IMR-90 (cell line): ENCODE data around the gene RAC2. TPM values are rescaled to one million over a fixed set of nuclear protein-coding genes. Genes with fewer than 3 reads are reported as not detected.

Experiments used
- ATAC-seq: fragments of 200-7000 bp; cut with Tn5 transposase; 2 replicates; pipeline ENCODE4 v1.9.1; 2020; ENCODE audit warnings: low read depth, mild to moderate bottlenecking, moderate library complexity
- BruUV-seq: library from RNA; stranded (reverse); fragments of 400-500 nt; replicated peaks from 2 replicates; lab custom pipeline; 2021; lab: Mats Ljungman, UMichigan
- CTCF ChIA-PET: fragments of 300-600 bp; formaldehyde crosslinking; extraction: SDS; loops from one replicate; lab custom pipeline; 2021; ENCODE audit warnings: antibody characterized with exemption; lab: Yijun Ruan, JAX
- POLR2A ChIA-PET: fragments of 300-600 bp; sonication (Branson Sonifier 250); formaldehyde crosslinking; loops from one replicate; lab custom pipeline; 2022; ENCODE audit warnings: antibody characterized with exemption; ENCODE audit not compliant: unreplicated experiment; lab: Charles Lee
- DNase-seq: peaks from one replicate; pipeline ENCODE4 v3.0.0; 2013
- H2AFZ ChIP-seq: replicated peaks from 2 replicates; pipeline ENCODE3; 2013; ENCODE audit warnings: low read length, mild to moderate bottlenecking; ENCODE audit not compliant: poor library complexity
- H2AK5ac ChIP-seq: 2 replicates; pipeline ENCODE4 v1.6.1; 2013; ENCODE audit warnings: low read depth, low read length, inconsistent platforms
- H2AK9ac ChIP-seq: replicated peaks from 2 replicates; pipeline ENCODE3; 2013; ENCODE audit warnings: mild to moderate bottlenecking, low read depth, low read length, moderate library complexity; ENCODE audit not compliant: poor library complexity
- H2BK120ac ChIP-seq: 2 replicates; pipeline ENCODE4 v1.6.1; 2013; ENCODE audit warnings: low read depth, low read length, inconsistent platforms
- H2BK15ac ChIP-seq: 3 replicates; pipeline ENCODE4 v1.6.1; 2013; ENCODE audit warnings: low read depth, low read length, inconsistent platforms
- H2BK20ac ChIP-seq: 2 replicates; pipeline ENCODE4 v1.6.1; 2013; ENCODE audit warnings: low read depth, mild to moderate bottlenecking, inconsistent platforms, low read length, moderate library complexity
- H2BK5ac ChIP-seq: 2 replicates; pipeline ENCODE4 v1.6.1; 2013; ENCODE audit warnings: mild to moderate bottlenecking, low read depth, low read length, inconsistent platforms; ENCODE audit not compliant: poor library complexity, severe bottlenecking
- H3K14ac ChIP-seq: replicated peaks from 2 replicates; pipeline ENCODE4 v1.6.1; 2013; ENCODE audit warnings: low read depth, low read length, inconsistent platforms
- H3K18ac ChIP-seq: 2 replicates; pipeline ENCODE4 v1.6.1; 2013; ENCODE audit warnings: low read depth, low read length, control low read depth
- H3K23ac ChIP-seq: 2 replicates; pipeline ENCODE4 v1.6.1; 2013; ENCODE audit warnings: low read depth, low read length, inconsistent platforms
- H3K27ac ChIP-seq: 2 replicates; pipeline ENCODE4 v1.5.1; 2013; ENCODE audit warnings: mild to moderate bottlenecking, control low read depth, low read length; ENCODE audit not compliant: insufficient read depth
- H3K27me3 ChIP-seq: 2 replicates; pipeline ENCODE4 v1.6.1; 2013; ENCODE audit warnings: low read length; ENCODE audit not compliant: control insufficient read depth, insufficient read depth
- H3K36me3 ChIP-seq: 2 replicates; pipeline ENCODE4 v1.6.1; 2013; ENCODE audit warnings: low read length, mixed read lengths; ENCODE audit not compliant: control insufficient read depth, insufficient read depth
- H3K4ac ChIP-seq: 2 replicates; pipeline ENCODE4 v1.6.1; 2013; ENCODE audit warnings: low read depth, low read length, inconsistent platforms
- H3K4me1 ChIP-seq: 2 replicates; pipeline ENCODE4 v1.6.1; 2013; ENCODE audit warnings: low read length, mixed read lengths; ENCODE audit not compliant: control insufficient read depth, insufficient read depth
- H3K4me2 ChIP-seq: 2 replicates; pipeline ENCODE4 v1.6.1; 2013; ENCODE audit warnings: low read depth, mild to moderate bottlenecking, control low read depth, low read length, moderate library complexity
- H3K4me3 ChIP-seq: 2 replicates; pipeline ENCODE4 v1.5.1; 2013; ENCODE audit warnings: low read depth, mild to moderate bottlenecking, control low read depth, low read length, moderate library complexity; ENCODE audit not compliant: insufficient read depth
- H3K56ac ChIP-seq: 2 replicates; pipeline ENCODE4 v1.6.1; 2013; ENCODE audit warnings: low read length, inconsistent platforms; ENCODE audit not compliant: insufficient read depth; ENCODE audit errors: extremely low read depth
- H3K79me1 ChIP-seq, 2 experiments: 2 replicates each; pipeline ENCODE4 v1.6.1; 2013; ENCODE audit warnings: low read length in 2 of 2, inconsistent platforms in 1 of 2, low read depth in 1 of 2
- H3K9ac ChIP-seq: 2 replicates; pipeline ENCODE4 v1.6.1; 2013; ENCODE audit warnings: low read depth, low read length, control low read depth
- H3K9me1 ChIP-seq: 2 replicates; pipeline ENCODE4 v1.6.1; 2013; ENCODE audit warnings: low read length, inconsistent platforms; ENCODE audit not compliant: insufficient read depth
- H3K9me3 ChIP-seq: 2 replicates; pipeline ENCODE4 v1.6.1; 2013; ENCODE audit warnings: low read length; ENCODE audit not compliant: control insufficient read depth, insufficient read depth
- H4K20me1 ChIP-seq: 2 replicates; pipeline ENCODE4 v1.6.1; 2013; ENCODE audit warnings: low read length, inconsistent platforms; ENCODE audit not compliant: insufficient read depth
- H4K5ac ChIP-seq: 2 replicates; pipeline ENCODE4 v1.6.1; 2013; ENCODE audit warnings: mild to moderate bottlenecking, low read depth, low read length, control low read depth
- H4K8ac ChIP-seq, 2 experiments: 2 replicates each; pipeline ENCODE4 v1.6.1; 2013; ENCODE audit warnings: low read depth in 2 of 2, low read length in 2 of 2, control low read depth in 1 of 2, inconsistent platforms in 1 of 2
- H4K91ac ChIP-seq: 2 replicates; pipeline ENCODE4 v1.6.1; 2013; ENCODE audit warnings: low read depth, low read length, inconsistent platforms; ENCODE audit not compliant: insufficient read depth
- BHLHE40 ChIP-seq: fragments of 150-350 bp; IDR thresholded peaks from 2 replicates; pipeline ENCODE4 v1.6.1; 2016; ENCODE audit warnings: mild to moderate bottlenecking, low read depth, low read length
- CEBPB ChIP-seq: IDR thresholded peaks from 2 replicates; pipeline ENCODE4 v1.6.1; 2012; ENCODE audit warnings: low read depth, low read length, improper control_type of control experiment
- CHD1 ChIP-seq: IDR thresholded peaks from 2 replicates; pipeline ENCODE4 v1.6.1; 2012; ENCODE audit warnings: low read depth, low read length, improper control_type of control experiment
- FOS ChIP-seq: fragments of 150-350 bp; IDR thresholded peaks from 2 replicates; pipeline ENCODE4 v1.6.1; 2016; ENCODE audit warnings: low read depth, low read length
- MAFK ChIP-seq: IDR thresholded peaks from 2 replicates; pipeline ENCODE4 v1.6.1; 2012; ENCODE audit warnings: low read depth, low read length, improper control_type of control experiment
- MAZ ChIP-seq: IDR thresholded peaks from 2 replicates; pipeline ENCODE4 v1.6.1; 2012; ENCODE audit warnings: low read depth, mild to moderate bottlenecking, low read length, improper control_type of control experiment, moderate library complexity, borderline replicate concordance
- MXI1 ChIP-seq: IDR thresholded peaks from 2 replicates; pipeline ENCODE4 v1.6.1; 2012; ENCODE audit warnings: low read depth, mild to moderate bottlenecking, low read length, moderate library complexity, borderline replicate concordance
- NFE2L2 ChIP-seq: fragments of 150-350 bp; IDR thresholded peaks from 2 replicates; pipeline ENCODE4 v1.6.1; 2016; ENCODE audit warnings: low read depth, mild to moderate bottlenecking, low read length
- POLR2A ChIP-seq: IDR thresholded peaks from 2 replicates; pipeline ENCODE4 v1.6.1; 2012; ENCODE audit warnings: mild to moderate bottlenecking, low read depth, low read length
- RAD21 ChIP-seq: IDR thresholded peaks from 2 replicates; pipeline ENCODE4 v1.6.1; 2012; ENCODE audit warnings: low read length, improper control_type of control experiment
- RCOR1 ChIP-seq: IDR thresholded peaks from 2 replicates; pipeline ENCODE4 v1.6.1; 2012; ENCODE audit warnings: mild to moderate bottlenecking, low read length, improper control_type of control experiment; ENCODE audit not compliant: insufficient replicate concordance
- SMC3 ChIP-seq: fragments of 150-350 bp; IDR thresholded peaks from 2 replicates; pipeline ENCODE4 v1.6.1; 2016; ENCODE audit warnings: low read depth, mild to moderate bottlenecking, antibody characterized with exemption, low read length, moderate library complexity
- WGBS, 2 experiments: methylation state at CpG; one replicate each; pipeline versions ENCODE4 v1.1.5 to v1.1.7; 2013; ENCODE audit warnings: missing lambda C conversion rate in 2 of 2; ENCODE audit not compliant: insufficient read length in 1 of 2; ENCODE audit errors: extremely low coverage in 2 of 2; 5-methylcytosine and 5-hydroxymethylcytosine counted together
- dilution Hi-C: fragments of 300-500 bp; cut with HindIII; formaldehyde crosslinking; loops from one replicate; pipeline ENCODE4 v1.14.3; 2018; ENCODE audit warnings: low sequenced_read_pairs; ENCODE audit not compliant: unreplicated experiment
- in situ Hi-C: fragments of 300-500 bp; cut with MboI; formaldehyde crosslinking; loops from 3 replicates; pipeline ENCODE4 v1.14.3; 2019; ENCODE audit warnings: low sequenced_read_pairs, inconsistent platforms, mixed read lengths
- intact Hi-C: fragments of 100-400 bp; cut with micrococcal nuclease; formaldehyde crosslinking; loops from 2 replicates; pipeline ENCODE4 v1.10.0; 2022
- polyA plus RNA-seq, 3 experiments: library from polyadenylated mRNA; depleted of rRNA; stranded (reverse); fragments of >200 nt; gene quantifications; 2 replicates each; pipeline ENCODE4 v1.2.3, GENCODE V29; 2012; ENCODE audit warnings: low replicate concordance in 1 of 3
- total RNA-seq: library from RNA; depleted of rRNA; stranded (reverse); fragments of >200 nt; gene quantifications from 2 replicates; pipeline ENCODE4 v1.2.3, GENCODE V29; 2012
- TF ChIP-seq, protein P1 (sequence below): fragments of 150-350 bp; IDR thresholded peaks from 2 replicates; pipeline ENCODE4 v1.6.1; 2016; ENCODE audit warnings: low read depth, mild to moderate bottlenecking, low read length, moderate library complexity, borderline replicate concordance
- TF ChIP-seq, protein P2 (sequence below): conservative IDR thresholded peaks from 2 replicates; pipeline ENCODE4 v1.5.1; 2012; ENCODE audit warnings: mild to moderate bottlenecking, low read depth, low read length, improper control_type of control experiment
- TF ChIP-seq, protein P3 (sequence below): fragments of 150-350 bp; IDR thresholded peaks from 2 replicates; pipeline ENCODE4 v1.6.1; 2017; ENCODE audit warnings: mild to moderate bottlenecking, antibody characterized with exemption, low read length, low read depth

The RAC2 gene
- total and polyA plus RNA-seq, 2 of the 4 experiments (the other 2 are of a cell fraction), result 10.0 to 72.3 TPM

DNA sequence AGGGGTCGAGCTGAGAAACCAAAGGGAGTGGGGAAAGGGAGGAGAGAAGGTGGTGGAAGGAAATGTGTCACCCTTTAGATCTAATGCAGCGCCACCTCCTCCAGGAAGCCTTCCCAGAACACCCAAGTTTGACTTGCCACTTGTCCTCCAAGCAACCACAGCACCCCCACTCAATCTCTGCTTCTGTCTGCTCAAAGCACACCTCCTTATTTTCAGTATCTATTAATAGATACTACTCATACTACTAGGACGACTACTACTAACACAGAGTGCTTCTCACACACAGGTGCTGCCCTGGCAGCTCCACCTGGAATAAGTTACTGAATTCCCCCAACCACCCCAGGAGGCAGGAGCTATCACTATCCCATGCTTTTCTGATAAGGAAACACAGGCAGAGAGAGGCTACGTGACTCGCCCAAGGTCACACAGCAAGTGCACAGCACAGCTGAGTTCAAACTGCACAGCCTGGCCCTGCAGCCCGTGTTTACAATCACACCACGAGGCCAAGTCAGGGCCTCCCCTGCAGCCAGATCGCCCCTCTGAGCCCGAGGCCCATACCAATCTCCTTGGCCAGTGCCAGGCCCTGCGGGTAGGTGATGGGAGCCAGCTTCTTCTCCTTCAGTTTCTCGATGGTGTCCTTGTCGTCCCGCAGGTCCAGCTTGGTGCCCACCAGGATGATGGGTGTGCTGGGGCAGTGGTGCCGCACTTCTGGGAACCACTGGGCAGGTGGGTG, 13.2 kb downstream of the RAC2 start:
- H2BK20ac ChIP-seq, result no peak overlapping the region
- H3K18ac ChIP-seq, result no peak overlapping the region
- H3K27ac ChIP-seq, result no peak overlapping the region
- H3K79me1 ChIP-seq, result peaks cover 0 to 7% of the 10 kb centered on the region in 2 experiments; a peak in 1 of 4 replicates
- no peak overlapping the region for H2BK120ac ChIP-seq
- no peak for ATAC-seq
- in situ Hi-C loops (no loop called here), intact Hi-C loops (no loop called here), dilution Hi-C loops (no loop called here)
- ChIA-PET POLR2A (no interaction called here), CTCF (no interaction called here)
- H3K4me2 ChIP-seq, result no peak overlapping the region
- DNase-seq, result no peak
- peak overlapping the region in 1 of 2 experiments; percentile 49; a peak in 1 of 4 replicates for H4K8ac ChIP-seq
- no peak overlapping the region for H3K4ac ChIP-seq
- H3K14ac ChIP-seq, result peak overlapping the region; percentile 17; the same call in 1 of the 2 replicates
- peak overlapping the region; percentile 75 for H2AK9ac ChIP-seq
- no peak overlapping the region for H4K91ac ChIP-seq
- H2AK5ac ChIP-seq, result peak overlapping the region; percentile 89
- H2BK5ac ChIP-seq, result no peak overlapping the region
- 73% methylated on average over 4 of the region's 14 CpGs; no CpG with 5 or more reads in 1 of the 2 experiments for WGBS, 2 experiments
- peaks cover 22% of the 10 kb centered on the region for H3K4me1 ChIP-seq
- H3K9me3 ChIP-seq, result no peaks in the 10 kb centered on the region
- H3K36me3 ChIP-seq, result no peaks in the 10 kb centered on the region
- H2BK15ac ChIP-seq, result no peak overlapping the region
- H3K23ac ChIP-seq, result no peak overlapping the region
- peaks cover 7% of the 10 kb centered on the region for H4K20me1 ChIP-seq
- no peaks in the 10 kb centered on the region; the same call in 1 of the 2 replicates for H3K27me3 ChIP-seq
- H2AFZ ChIP-seq, result peak overlapping the region; percentile 66
- no peak overlapping the region for H3K9ac ChIP-seq
- no peak overlapping the region for H4K5ac ChIP-seq
- no peak overlapping the region for H3K56ac ChIP-seq
- H3K4me3 ChIP-seq, result no peak overlapping the region
- no TSS peak for BruUV-seq
- H3K9me1 ChIP-seq, result peaks cover 15% of the 10 kb centered on the region
- TF ChIP-seq MXI1 (no peak), CEBPB (no peak), SMC3 (no peak), MAFK (no peak), MAZ (no peak), RAD21 (no peak), CHD1 (no peak), RCOR1 (no peak), NFE2L2 (no peak), POLR2A (no peak), FOS (no peak), BHLHE40 (no peak)
- TF ChIP-seq, protein P1, sequence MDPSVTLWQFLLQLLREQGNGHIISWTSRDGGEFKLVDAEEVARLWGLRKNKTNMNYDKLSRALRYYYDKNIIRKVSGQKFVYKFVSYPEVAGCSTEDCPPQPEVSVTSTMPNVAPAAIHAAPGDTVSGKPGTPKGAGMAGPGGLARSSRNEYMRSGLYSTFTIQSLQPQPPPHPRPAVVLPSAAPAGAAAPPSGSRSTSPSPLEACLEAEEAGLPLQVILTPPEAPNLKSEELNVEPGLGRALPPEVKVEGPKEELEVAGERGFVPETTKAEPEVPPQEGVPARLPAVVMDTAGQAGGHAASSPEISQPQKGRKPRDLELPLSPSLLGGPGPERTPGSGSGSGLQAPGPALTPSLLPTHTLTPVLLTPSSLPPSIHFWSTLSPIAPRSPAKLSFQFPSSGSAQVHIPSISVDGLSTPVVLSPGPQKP, result no peak
- TF ChIP-seq, protein P2, sequence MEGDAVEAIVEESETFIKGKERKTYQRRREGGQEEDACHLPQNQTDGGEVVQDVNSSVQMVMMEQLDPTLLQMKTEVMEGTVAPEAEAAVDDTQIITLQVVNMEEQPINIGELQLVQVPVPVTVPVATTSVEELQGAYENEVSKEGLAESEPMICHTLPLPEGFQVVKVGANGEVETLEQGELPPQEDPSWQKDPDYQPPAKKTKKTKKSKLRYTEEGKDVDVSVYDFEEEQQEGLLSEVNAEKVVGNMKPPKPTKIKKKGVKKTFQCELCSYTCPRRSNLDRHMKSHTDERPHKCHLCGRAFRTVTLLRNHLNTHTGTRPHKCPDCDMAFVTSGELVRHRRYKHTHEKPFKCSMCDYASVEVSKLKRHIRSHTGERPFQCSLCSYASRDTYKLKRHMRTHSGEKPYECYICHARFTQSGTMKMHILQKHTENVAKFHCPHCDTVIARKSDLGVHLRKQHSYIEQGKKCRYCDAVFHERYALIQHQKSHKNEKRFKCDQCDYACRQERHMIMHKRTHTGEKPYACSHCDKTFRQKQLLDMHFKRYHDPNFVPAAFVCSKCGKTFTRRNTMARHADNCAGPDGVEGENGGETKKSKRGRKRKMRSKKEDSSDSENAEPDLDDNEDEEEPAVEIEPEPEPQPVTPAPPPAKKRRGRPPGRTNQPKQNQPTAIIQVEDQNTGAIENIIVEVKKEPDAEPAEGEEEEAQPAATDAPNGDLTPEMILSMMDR, result no peak
- TF ChIP-seq, protein P3, sequence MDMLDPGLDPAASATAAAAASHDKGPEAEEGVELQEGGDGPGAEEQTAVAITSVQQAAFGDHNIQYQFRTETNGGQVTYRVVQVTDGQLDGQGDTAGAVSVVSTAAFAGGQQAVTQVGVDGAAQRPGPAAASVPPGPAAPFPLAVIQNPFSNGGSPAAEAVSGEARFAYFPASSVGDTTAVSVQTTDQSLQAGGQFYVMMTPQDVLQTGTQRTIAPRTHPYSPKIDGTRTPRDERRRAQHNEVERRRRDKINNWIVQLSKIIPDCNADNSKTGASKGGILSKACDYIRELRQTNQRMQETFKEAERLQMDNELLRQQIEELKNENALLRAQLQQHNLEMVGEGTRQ, result no peak
